HK-2 (cell line): ENCODE data around the gene PTGFRN.

ENCODE experiments used
- DNase-seq: peaks from one replicate; pipeline ENCODE4 v3.0.0-alpha.2; 2018; ENCODE audit not compliant: unreplicated experiment

PTGFRN gene

GRCh38 chr1:117033772-117034171, 124.1 kb downstream of the PTGFRN start:
- DNase-seq, result no peak

- DNase-seq, result no peak
Measured at GRCh38 chr1:117034791-117035290, 125.1 kb downstream of the PTGFRN start.

DNA sequence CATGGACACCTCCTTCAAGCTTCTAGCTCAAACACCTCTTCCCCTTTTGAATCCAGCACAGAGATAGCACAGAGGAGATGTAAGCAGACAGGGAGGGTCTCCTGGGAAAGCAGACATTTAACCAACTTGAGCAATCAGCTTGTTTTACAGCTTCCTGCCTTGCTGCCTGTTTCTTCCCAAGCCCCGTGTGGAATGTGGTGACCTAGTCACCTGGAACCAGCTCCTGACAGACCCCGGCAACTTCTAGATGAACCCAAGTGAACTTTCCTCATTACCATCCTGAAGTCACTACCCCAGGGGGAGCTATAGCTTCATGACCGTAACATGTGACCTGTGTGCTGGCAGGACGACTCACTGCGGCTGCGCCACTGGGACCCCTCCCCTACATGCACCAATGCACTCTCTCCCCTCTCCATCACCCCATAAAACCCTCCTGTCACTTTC, 126.3 kb downstream of the PTGFRN start:
- DNase-seq, result peak; percentile 17

DNA sequence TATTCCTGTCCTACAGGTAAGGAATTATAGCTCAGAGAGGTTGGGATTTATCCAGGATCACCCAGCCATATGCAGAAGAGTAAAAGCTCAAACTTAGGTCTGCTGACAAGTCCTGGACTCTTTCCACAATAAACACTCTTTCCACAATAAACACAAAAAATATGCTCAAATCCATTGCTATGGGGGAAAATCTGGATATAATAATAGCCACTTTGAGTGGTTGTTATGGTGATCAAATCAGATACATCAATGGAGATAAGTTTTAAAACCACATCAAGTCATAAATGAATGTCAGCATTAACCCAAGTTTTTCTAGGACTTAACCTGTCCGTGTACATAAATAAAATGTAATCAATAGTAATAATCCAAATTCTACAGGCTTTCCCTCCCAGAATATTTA, 128.1 kb downstream of the PTGFRN start:
- DNase-seq, result no peak

DNA sequence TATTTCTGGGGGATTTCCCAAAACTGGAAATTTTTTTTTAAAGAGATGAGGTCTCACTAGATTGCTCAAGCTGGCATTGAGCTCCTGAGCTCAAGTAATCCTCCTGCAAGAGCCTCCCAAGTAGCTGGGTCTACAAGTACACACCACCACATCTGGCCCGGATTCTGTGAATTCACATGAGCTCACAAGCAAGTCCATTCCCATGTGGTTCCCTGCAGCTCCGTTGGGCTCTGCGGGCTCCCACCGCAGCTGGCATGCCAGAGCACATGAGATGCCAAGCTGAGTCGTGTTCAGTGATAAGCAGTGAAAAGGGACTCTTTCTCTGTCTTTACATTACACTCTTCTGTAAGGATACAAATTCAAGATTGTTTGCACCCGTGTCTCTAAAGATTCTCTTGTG, 128.5 kb downstream of the PTGFRN start:
- DNase-seq, result no peak
